NCI-H2081 (cell line): ENCODE measurements around the gene USP35.
"Not testable (repeated sequence)": the region's sequence is repeated elsewhere in the genome, so short reads cannot be mapped to it uniquely, and the experiment has no call there.

Experiments used
- DNase-seq, 2 experiments: peaks; one replicate each; lab custom pipeline; 2025; lab: John Stamatoyannopoulos, UW

Gene USP35

DNA sequence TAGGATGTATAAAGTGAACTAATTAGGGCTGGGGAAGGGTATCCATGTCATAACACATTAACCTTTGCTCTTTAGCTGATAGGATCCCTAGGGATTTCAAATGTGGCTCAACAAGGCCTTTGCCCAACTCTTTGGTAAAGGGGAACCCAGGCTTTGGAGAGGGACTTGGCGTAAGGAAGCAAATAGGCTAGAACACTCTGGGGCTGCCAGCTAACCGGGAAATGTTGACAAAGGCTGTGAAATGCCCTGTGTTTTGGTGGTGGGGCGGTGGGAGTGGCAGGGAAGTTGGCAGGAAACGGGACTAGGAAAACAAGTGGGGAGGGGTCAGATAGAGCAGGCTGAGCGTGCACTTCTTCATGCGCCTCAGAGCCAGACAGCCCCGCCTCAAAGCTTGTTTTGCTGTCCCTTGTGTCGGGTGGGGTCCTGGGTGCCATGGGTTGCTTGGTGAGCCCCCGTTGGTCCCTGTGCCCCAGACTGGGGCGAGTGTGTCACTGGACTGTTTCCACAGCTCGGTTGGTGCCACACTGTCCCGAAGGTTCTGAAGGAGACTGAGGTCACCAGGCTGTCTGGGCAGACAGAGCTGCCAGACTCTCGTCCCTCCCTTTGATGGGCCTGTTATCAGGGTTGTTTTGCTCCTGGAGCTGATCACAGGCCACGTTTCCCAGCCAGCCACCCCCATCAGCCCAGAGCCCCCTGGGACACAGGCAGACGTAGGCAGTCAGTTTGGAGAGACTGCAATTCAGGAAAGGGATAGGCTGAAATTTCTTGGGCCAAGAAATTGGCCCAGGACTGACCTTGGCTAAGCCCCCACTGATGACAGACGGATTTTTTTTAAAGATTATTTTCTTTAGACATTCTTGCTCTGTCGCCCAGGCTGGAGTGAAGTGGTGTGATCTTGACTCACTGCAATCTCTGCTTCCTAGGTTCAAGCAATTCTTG, 19.9 kb upstream of the USP35 start:
- DNase-seq, result no peak

DNA sequence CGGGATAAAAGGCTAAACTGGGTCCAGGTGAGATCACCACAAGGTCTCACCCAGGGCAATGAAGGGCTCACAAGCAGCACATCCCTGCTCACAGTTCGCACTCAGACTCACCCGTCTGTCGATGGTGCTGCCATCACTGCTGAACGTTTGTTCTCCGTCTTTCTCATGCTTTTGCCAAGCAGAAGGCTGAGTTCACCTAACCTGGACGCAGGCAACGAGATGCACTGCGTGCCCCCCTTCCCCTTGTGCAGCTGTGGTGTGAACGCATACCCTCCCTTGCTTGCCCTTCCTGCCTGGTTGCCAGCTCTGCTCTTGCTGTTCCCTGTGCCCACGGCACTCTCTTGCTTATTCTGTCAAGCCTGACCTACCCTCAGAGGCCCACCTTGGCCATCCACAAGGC, 18.3 kb upstream of the USP35 start:
- no peak for DNase-seq

DNA sequence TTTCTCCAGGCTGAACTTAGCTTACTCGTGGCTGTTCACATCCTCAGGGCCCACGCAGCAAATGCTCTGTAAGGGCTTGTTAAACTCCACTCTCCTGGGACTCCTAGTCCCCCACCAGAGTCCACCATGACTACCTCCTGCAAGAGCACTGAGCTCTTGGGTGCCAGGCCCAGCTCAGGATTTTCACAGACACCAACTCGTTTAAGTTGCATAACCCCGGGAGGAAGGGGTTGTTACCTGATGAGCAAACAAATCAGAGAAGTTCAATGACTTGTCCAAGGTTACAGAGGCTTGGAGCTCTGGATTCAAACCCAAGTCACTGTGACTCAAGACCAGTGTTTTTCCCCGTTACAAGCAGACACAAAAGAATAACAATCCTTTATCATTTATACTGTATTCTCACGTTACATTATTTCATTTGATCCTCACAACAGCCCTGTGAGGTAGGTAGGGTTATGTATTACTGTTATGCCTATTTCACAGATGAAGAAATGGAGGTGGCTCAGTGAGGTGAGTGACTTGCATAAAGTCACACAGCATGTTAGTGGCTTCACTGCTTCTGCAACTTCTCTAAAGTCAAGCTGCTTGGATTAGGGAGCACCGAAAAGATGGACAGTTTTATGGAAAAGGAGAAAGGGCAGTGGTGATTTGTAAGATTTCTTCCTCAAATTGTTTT, 17.7 kb upstream of the USP35 start:
- no peak for DNase-seq

DNA sequence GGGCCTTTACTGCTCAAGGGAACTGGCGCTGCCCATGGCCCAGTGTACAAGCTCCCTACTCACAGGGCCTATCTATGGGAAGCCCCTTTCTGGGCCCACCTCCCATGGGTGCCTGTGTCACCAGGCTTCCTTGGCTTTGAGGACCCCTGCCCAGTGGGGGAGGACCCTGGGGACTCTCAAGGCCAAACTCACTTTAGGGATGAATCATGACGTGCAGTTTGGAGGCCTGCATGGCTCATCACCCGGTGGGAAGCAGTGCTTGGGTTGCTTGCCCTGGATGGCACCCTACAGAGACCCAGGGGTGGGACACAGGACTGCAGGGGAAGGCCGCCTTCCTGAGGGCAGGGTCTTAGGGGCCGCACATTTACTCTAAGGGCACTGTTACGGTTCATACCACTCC, 16.8 kb upstream of the USP35 start:
- no peak for DNase-seq

DNA sequence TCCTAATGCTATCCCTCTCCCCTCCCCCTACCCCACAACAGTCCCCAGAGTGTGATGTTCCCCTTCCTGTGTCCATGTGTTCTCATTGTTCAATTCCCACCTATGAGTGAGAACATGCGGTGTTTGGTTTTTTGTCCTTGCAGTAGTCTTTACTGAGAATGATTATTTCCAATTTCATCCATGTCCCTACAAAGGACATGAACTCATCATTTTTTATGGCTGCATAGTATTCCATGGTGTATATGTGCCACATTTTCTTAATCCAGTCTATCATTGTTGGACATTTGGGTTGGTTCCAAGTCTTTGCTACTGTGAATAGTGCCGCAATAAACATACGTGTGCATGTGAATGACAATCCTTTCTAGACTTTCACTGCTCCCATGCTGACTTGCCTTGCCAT, 12.9 kb upstream of the USP35 start:
- DNase-seq, result not testable (repeated sequence)

DNA sequence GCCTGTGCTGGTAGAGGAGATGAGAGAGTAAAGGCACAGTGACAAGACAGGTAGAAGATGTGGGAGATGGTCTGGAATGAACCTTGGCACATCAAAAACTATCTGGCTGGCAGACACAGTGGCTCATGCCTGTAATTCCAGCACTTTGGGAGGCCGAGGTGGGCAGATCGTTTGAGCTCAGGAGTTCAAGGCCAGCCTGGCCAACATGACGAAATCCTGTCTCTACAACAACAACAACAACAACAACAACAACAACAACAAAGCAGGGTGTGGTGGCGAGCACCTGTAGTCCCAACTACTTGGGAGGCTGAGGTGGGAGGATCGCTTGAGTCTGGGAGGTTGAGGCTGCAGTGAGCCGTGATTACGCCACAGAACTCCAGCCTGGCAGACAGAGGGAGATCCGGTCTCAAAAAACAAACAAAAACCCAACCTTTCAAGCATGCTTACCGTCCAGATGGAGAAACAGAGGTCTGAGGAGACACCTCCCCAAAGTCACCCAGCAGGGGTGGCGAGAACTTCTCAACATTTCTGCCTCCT, 12.0 kb upstream of the USP35 start:
- no peak for DNase-seq

DNA sequence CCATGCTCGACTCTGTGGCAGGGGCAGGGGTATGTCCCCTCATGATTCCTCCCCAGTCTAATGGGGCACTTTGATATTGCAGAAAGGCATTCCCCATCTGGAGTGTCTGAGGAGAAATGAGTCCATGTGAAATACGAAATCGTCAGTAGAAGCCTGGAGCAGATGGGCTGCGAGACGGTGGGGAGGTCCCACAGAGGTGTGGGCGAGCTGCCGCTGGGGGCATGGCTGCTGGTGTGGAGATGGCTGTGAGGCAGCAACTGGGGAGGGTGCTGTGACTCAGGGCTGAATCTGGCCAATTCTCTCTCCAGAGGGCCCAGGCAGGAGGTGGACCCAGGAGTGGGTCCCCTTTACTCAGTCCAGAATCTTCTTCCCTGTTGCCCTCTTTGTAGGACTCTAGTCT, 11.5 kb upstream of the USP35 start:
- DNase-seq, result no peak

DNA sequence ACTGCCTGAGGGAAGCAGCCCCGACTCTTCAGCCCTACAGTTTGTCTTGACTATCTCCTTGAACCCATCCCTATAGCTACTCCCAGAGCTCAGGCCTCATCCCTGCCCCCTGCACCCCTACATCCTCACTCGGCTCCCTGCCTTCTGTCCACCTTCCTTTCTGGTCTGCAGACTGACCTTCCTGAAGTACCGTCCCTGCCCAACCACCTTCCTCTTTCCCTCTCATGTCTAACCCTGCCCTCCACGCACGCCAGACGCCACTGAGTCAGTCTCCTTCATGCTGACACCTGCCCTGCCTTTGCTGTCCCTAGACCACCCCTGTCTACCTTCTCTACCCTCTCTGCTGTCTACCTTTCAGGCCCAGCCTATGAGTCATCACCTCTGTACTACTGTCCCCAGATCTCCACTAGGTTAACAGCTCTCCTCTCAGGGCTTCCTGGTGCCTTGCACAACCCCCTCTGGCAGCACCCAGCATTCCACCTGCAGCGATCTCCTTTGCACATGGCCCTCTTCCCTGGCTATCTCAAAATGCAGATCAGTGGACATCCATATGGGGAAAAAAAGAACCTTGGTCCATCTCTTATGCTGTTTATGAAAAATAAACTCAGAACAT, 9.2 kb upstream of the USP35 start:
- DNase-seq, result no peak

DNA sequence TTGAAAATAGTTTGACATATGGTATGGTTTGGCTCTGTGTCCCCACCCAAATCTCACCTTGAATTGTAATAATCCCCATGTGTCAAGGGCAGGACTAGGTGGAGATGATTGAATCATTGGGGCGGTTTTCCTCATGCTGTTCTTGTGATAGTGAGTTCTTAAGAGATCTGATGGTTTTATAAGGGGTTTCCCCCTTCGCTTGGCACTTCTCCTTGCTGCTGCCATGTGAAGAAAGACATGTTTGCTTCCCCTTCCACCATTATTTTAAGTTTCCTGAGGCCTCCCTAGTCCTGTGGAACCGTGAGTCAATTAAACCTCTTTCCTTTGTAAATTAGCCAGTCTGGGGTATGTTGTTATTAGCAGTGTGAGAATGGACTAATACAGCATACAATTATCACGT, 8.0 kb upstream of the USP35 start:
- DNase-seq, result no peak

DNA sequence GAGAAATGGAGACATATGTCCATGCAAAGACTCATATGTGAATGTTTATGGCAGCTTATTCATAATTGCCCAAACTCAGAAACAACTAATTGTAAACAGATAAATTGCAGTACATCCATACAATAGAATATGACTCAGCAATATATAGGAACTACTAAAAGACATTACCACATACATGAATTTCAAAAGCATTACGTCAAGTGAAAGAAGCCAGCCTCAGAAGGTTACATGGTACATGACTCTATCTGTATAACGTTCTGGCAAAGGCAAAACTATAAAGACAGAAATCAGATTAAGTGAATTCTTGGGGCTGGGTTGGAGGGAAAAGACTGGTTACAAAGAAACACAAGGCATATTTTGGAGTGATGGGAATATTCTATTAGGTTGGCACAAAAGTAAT, 7.5 kb upstream of the USP35 start:
- no peak for DNase-seq

DNA sequence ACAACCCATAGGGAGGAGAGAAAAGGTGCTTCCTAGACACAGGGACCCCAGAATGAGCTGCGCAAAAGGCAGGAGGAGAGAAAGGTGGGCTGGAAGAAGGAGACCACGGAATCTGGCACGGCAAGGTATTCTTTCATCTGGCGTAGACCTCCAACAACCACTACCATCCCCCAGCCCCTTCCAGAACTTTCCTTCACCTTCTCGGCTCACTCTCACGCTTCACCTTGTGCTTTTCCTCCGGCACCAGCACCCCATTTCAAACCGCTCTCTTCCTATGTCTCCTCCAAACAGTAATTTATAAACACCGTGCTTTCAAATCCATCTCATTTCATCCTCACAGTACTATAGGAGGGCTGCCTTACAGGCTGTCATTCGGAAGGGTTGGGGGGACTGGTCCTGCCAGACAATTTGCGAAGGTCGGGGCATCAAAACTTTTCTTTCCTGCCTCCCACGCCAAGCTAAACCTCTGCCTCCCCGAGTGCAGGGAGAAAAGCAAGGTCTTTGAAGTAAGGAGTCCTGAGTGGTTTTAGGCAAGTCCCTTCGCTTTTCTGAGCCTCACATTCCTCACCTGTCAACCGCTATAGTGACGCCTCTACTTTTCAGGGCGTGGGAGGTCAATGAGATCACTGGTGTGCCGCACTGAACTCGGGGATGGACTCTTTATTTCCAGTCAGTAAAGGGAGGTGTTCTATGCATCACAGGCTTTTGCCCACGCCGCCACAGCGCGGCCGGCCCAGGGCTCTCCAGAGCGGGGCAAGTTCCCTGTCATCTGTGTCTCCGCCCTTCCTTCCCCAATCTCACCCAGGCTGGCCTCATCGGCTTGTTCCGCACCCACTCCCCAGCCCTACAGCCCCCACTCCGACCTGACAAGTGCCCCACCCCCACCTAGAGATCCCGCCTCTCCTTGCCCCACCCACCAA, 1.1 kb upstream of the USP35 start:
- DNase-seq, result no peak

DNA sequence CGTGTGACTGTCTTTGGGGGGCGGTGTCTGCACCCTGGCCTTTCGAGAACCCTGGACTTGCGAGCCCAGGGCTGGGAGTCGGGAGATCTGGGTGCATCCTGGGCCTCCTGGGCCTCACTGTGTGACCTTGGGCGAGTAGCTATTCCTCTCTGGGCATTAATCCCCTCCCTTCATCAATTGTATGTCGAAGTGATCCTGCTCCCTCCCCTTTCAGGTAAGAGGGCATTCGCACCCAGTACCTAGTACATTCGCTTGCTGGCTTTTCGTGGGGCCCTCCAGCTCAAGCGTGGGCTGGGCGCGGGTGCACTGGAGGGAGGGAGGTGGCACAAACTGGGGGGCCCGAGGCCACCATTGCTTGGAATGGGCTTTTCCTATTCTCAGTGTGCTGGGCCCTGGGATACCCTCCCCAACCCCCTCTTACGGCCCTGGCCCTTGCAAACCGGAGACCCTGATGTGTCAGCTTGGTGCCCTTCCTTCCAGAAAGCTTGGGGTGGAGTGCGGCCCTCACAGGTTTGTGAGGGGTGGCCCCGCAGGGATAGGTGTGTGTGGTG, 530 bp downstream of the USP35 start:
- no peak for DNase-seq

DNA sequence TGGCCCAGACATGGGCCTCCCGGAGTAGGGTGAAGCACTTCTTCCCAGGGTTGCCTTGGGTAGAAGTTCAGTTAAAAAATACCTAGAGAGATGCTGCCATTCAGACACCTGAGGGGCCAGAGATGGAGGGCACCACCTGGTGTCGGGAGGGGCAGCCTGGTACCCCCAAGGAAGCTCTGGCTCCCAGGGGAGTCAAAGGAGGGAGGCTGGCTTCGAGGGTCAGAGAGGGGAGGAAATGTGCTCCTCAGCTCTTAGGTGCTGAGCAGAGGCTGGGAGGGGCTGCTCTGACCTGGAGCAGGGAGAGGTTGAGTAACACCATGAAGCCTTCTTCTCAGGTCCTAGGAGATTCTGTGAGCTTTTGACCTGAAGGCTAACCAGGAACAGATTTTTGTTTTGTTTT, 1.1 kb downstream of the USP35 start:
- no peak for DNase-seq

DNA sequence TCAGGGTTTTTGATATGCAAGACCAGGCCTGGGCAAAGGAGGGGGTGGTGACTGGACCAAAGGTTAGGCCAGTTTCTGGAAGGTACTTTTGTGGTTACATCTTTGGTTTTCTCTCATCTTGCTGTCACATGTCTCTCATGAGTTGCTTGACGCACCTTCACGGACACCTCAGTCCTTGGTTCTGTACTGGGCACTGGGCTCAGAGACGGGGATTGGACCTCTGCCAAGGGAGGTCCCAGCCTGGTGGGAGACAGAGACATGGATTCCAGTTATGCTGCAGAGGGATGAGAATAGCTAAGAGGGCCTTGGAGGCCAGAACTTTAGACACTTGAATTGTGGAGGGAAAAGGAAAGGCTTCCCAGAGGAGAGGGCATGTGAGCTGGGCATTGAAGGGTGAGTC, 1.7 kb downstream of the USP35 start:
- no peak for DNase-seq

DNA sequence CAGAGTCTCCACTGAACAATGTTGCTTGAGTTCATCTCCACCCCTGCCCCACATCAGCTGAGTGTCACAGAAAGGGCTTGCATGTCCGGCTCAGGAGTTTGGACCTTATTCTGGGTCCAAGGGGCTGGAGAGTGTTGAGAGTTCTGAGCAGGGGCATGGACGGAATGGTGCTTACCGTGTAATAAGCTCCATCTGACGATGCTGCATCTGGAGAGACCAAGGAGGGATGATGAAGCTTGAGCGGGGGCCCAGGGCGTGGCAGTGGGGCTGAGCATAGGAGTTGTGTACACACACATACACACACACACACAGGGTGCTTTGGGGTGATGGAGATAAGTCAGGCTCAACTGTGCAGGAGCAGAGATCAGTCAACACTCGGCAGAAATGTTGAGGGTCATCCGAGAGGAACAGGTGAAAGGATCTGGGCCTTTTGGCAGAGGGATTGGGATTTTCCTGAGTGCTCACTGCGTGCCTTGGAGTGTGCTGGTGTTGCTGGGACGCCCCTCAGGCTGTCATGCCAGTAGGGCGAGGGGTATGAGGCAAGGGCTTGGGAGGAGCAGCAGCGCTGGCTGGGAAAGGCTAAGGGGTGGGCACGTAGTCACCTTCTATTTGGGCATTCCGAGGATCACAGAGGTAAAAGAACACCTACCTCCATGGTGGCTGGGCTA, 2.3 kb downstream of the USP35 start:
- no peak for DNase-seq

DNA sequence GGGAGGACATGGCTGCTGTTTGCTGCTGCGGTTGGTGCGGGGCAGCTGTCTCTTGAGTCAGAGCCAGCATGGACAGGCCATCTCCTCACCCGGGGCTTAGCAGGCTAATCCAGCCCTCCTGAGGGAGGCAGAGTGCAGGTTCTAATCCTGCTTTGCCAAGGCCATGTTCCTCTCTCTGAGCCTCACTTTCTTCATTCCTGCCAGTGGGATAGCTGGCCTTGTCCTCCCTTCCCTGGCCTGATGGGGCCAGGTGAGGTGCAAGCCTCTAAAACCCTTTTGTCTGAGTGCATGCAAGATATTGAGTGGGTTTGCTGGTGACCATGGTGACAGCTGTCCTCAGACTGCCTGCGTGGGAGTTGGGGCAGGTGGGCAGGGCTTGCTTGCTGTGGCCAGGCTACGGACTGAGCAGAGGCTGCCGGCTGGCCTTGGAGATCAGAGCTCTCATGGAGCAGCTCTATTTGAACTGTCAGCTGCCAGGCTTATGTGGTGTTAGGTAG, 3.6 kb downstream of the USP35 start:
- DNase-seq, result no peak

DNA sequence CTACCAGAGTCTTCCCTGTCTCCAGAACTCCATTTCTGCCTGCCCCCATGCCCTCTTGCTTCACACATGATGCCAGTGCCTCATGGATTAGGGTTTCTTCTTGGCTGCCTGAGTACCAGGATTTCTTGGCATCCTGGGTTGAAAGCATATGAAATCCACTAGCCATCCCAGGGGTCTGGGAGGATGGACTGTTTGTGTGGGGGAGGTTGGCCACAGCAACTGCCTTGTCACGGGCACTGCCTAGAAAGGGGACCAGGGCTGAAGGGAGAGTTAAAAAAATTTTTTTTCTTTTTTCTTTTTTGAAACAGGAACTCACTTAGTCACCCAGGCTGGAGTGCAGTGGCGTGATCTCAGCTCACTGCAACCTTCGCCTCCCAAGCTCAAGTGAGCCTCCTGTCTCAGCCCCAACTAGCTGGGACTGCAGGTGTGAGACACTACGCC, 4.2 kb downstream of the USP35 start:
- no peak for DNase-seq

DNA sequence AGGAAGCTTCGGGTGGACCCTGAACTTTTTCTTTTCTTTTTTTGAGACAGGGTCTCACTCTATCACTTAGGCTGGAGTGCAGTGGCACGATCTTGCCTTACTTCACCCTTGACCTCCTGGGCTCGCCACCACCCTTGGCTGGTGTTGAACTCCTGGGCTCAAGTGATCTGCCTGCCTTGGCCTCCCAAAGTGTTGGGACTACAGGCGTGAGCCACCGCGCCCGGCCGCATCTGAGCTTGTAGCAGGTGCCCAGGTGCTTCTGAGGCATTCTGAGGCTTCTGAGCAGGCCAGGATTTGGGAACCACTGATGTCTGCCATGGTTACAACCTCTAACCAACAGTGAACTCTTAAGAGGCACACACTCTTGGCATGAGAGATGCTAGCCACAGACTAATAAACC, 5.1 kb downstream of the USP35 start:
- no peak for DNase-seq

DNA sequence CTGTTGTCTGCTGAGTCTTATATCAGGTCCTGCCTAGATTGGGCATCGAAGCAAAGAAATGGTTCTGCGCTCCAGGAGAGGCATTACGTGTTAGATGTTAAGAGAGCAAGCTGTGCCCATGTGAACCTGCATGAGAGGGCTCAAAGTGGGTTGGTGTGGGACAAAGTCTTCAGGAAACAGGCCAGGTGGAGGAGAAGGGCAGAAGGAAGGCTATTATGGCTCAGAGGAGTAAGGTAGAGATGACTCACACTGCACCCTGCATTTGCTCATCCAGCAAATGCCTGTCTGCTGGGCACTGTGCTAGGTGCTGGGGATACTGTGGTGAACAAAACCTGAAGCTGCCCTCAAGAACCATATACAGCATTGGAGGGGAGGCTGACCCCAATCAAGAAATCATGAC, 5.8 kb downstream of the USP35 start:
- DNase-seq, result no peak

DNA sequence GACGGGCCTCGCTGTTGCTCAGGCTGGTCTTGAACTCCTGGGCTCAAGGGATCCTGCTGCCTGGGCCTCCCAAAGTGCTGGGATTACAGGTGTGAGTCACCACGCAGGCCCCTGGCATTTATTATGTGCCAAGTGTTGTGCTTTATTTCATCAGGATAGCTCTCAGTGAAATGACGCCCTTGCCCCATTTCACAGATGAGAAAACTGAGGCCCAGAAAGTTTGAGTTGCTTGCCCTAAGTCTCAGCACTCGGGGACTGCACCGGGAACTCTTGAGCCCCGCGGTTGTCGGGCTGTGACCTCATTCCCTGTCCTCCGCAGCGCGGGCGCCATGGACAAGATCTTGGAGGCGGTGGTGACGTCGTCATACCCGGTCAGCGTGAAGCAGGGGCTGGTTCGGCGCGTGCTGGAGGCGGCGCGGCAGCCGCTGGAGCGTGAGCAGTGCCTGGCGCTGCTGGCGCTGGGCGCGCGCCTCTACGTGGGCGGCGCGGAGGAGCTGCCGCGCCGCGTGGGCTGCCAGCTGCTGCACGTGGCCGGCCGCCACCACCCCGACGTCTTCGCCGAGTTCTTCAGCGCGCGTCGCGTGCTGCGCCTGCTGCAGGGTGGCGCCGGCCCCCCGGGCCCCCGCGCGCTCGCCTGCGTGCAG, 7.3 kb downstream of the USP35 start:
- DNase-seq, result no peak
